K562 (cell line): ENCODE results near the gene AP1M1. TPM values are rescaled to one million over a fixed set of nuclear protein-coding genes. Genes with fewer than 3 reads are reported as not detected.
A peak's percentile ranks its signal among the peaks of the same experiment; 100 is the strongest.

ENCODE experiments used
- ATAC-seq: fragments of 200-7000 bp; cut with Tn5 transposase; 3 replicates; pipeline ENCODE4 v1.9.1; 2020; ENCODE audit warnings: moderate library complexity
- BruUV-seq: library from RNA; stranded (reverse); fragments of 400-500 nt; replicated peaks from 2 replicates; lab custom pipeline; 2021; lab: Mats Ljungman, UMichigan
- CTCF ChIA-PET: fragments of 300-600 bp; formaldehyde crosslinking; extraction: SDS; loops from one replicate; lab custom pipeline; 2021; ENCODE audit warnings: low intra/inter-chr PET ratio; lab: Yijun Ruan, JAX
- POLR2A ChIA-PET: fragments of 300-600, 350-650 bp; sonication (Branson Sonifier 250); formaldehyde crosslinking; extraction: SDS; loops from one replicate; lab custom pipeline; 2021; ENCODE audit warnings: antibody characterized with exemption, inconsistent platforms; lab: Yijun Ruan, JAX
- DNase-seq, 4 experiments: peaks; one replicate each; pipeline versions ENCODE4 v3.0.0 to v3.0.0-alpha.2; 2011 to 2018; ENCODE audit warnings: low spot score in 3 of 4, mixed read lengths in 3 of 4; ENCODE audit errors: extremely low read depth in 1 of 4
- FAIRE-seq: peaks from 2 replicates; lab custom pipeline; 2011; peaks lifted over from hg19 to GRCh38; lab: Jason Lieb, UNC
- H2AFZ ChIP-seq: 2 replicates; pipeline ENCODE4 v1.6.0; 2011; ENCODE audit warnings: low read depth, low read length, control low read depth, inconsistent platforms
- H3K27ac ChIP-seq: fragments of 200-600 bp; 3 replicates; pipeline ENCODE4 v1.8.0; 2011; ENCODE audit warnings: low read depth, mild to moderate bottlenecking, control low read depth, inconsistent platforms, low read length, moderate library complexity, mixed read lengths; ENCODE audit errors: extremely low read depth
- H3K27me3 ChIP-seq, 2 experiments: fragments of 300-600 bp in 1 of 2; 2 replicates in 1 of 2; 3 replicates in 1 of 2; pipeline versions ENCODE4 v1.6.0 to v1.8.0; 2011; ENCODE audit warnings: inconsistent platforms in 2 of 2, low read length in 2 of 2, mild to moderate bottlenecking in 1 of 2, mixed read lengths in 1 of 2, moderate library complexity in 1 of 2; ENCODE audit not compliant: control insufficient read depth in 2 of 2, insufficient read depth in 2 of 2
- H3K36me3 ChIP-seq: fragments of 300-600 bp; 3 replicates; pipeline ENCODE4 v1.8.0; 2011; ENCODE audit warnings: mild to moderate bottlenecking, low read length, inconsistent platforms; ENCODE audit not compliant: control insufficient read depth, insufficient read depth
- H3K4me1 ChIP-seq, 2 experiments: fragments of 200-600 bp in 1 of 2; replicated peaks in 1 of 2; 2 replicates in 1 of 2; 3 replicates in 1 of 2; pipeline versions ENCODE4 v1.5.1 to v1.8.0; 2011; ENCODE audit warnings: inconsistent platforms in 2 of 2, low read length in 2 of 2, mild to moderate bottlenecking in 1 of 2, mixed read lengths in 1 of 2, moderate library complexity in 1 of 2; ENCODE audit not compliant: control insufficient read depth in 2 of 2, insufficient read depth in 2 of 2
- H3K4me2 ChIP-seq: 2 replicates; pipeline ENCODE4 v1.6.1; 2011; ENCODE audit warnings: low read length, control low read depth, inconsistent platforms, mixed read lengths; ENCODE audit not compliant: insufficient read depth
- H3K4me3 ChIP-seq: fragments of 200-600 bp; sonication (generic), shearing (Covaris generic); 2 replicates; pipeline ENCODE4 v1.5.1; 2016; ENCODE audit warnings: control low read depth, inconsistent platforms
- H3K79me2 ChIP-seq: fragments of 200-600 bp; 3 replicates; pipeline ENCODE4 v1.8.0; 2011; ENCODE audit warnings: low read length, inconsistent platforms; ENCODE audit not compliant: control insufficient read depth, insufficient read depth
- H3K9ac ChIP-seq, 2 experiments: 2 replicates each; pipeline versions ENCODE4 v1.6.0 to v1.6.1; 2011; ENCODE audit warnings: low read depth in 2 of 2, low read length in 2 of 2, control low read depth in 1 of 2, inconsistent platforms in 1 of 2, mild to moderate bottlenecking in 1 of 2, mixed read lengths in 1 of 2; ENCODE audit not compliant: insufficient read depth in 1 of 2
- H3K9me1 ChIP-seq: one replicate; pipeline ENCODE4 v1.6.0; 2011; ENCODE audit warnings: inconsistent platforms, mild to moderate bottlenecking, low read length, moderate library complexity; ENCODE audit not compliant: control insufficient read depth, insufficient read depth
- H3K9me3 ChIP-seq: replicated peaks from 2 replicates; pipeline ENCODE4 v1.5.1; 2011; ENCODE audit warnings: low read depth, low read length, inconsistent platforms; ENCODE audit not compliant: control insufficient read depth, insufficient read depth
- H4K20me1 ChIP-seq: replicated peaks from 2 replicates; pipeline ENCODE4 v1.6.1; 2011; ENCODE audit warnings: low read length, inconsistent platforms, mixed read lengths; ENCODE audit not compliant: control insufficient read depth, insufficient read depth
- CEBPB ChIP-seq: fragments of 450-650 bp; IDR thresholded peaks from 2 replicates; pipeline ENCODE4 v1.6.1; 2016; ENCODE audit warnings: missing genetic modification characterization, missing compliant biosample characterization
- CEBPG ChIP-seq, 3 experiments: fragments of 200-800 bp in 1 of 3; sonication (Bioruptor generic) in 1 of 3; sonication (generic) in 1 of 3; formaldehyde crosslinking in 1 of 3; IDR thresholded peaks in 2 of 3; conservative IDR thresholded peaks in 1 of 3; 2 replicates each; pipeline versions ENCODE4 v1.6.1 to v1.8.0; 2016 to 2022; ENCODE audit warnings: missing compliant biosample characterization in 2 of 3, missing genetic modification characterization in 2 of 3, mild to moderate bottlenecking in 1 of 3, missing genetic modification reagents in 1 of 3
- HCFC1 ChIP-seq: IDR thresholded peaks from 2 replicates; pipeline ENCODE4 v1.6.1; 2012; ENCODE audit warnings: low read depth, low read length, improper control_type of control experiment
- HNRNPUL1 ChIP-seq: fragments of 200-400 bp; formaldehyde crosslinking; IDR thresholded peaks from 2 replicates; pipeline ENCODE4 v1.6.1; 2017; ENCODE audit warnings: low read length
- KDM5B ChIP-seq: fragments of 200-600 bp; sonication (generic); IDR thresholded peaks from 2 replicates; pipeline ENCODE4 v1.6.1; 2012; ENCODE audit warnings: low read depth, mild to moderate bottlenecking, moderate library complexity, low read length, control low read depth, inconsistent platforms; ENCODE audit not compliant: insufficient replicate concordance
- MAX ChIP-seq: sonication (generic); formaldehyde crosslinking; IDR thresholded peaks from 2 replicates; pipeline ENCODE4 v1.9.0; 2022; ENCODE audit warnings: mild to moderate bottlenecking, missing genetic modification reagents
- PBX2 ChIP-seq, 2 experiments: IDR thresholded peaks in 1 of 2; conservative IDR thresholded peaks in 1 of 2; 2 replicates each; pipeline ENCODE4 v1.6.1; 2016; ENCODE audit warnings: low read depth in 2 of 2, mild to moderate bottlenecking in 1 of 2, missing compliant biosample characterization in 1 of 2, missing genetic modification characterization in 1 of 2, moderate library complexity in 1 of 2
- PCBP1 ChIP-seq: fragments of 200-400 bp; formaldehyde crosslinking; IDR thresholded peaks from 2 replicates; pipeline ENCODE4 v1.6.1; 2018; ENCODE audit warnings: mild to moderate bottlenecking, low read depth, low read length; ENCODE audit not compliant: poor library complexity, severe bottlenecking
- PKNOX1 ChIP-seq: fragments of 450-650 bp; IDR thresholded peaks from 2 replicates; pipeline ENCODE4 v1.6.1; 2016
- POLR2G ChIP-seq: fragments of 200-400 bp; formaldehyde crosslinking; IDR thresholded peaks from 2 replicates; pipeline ENCODE4 v1.6.1; 2017; ENCODE audit warnings: low read depth, mild to moderate bottlenecking, antibody characterized with exemption, low read length, moderate library complexity
- SPI1 ChIP-seq: IDR thresholded peaks from 2 replicates; pipeline ENCODE4 v1.6.1; 2011; ENCODE audit warnings: low read depth, low read length, control low read depth, borderline replicate concordance
- ZFP30 ChIP-seq: fragments of 250-450 bp; sonication (Bioruptor Pico); IDR thresholded peaks from 2 replicates; pipeline ENCODE4 v1.8.0; 2022; ENCODE audit warnings: moderate library complexity, mild to moderate bottlenecking, inconsistent platforms, borderline replicate concordance
- ZNF384 ChIP-seq: IDR thresholded peaks from 2 replicates; pipeline ENCODE4 v1.6.1; 2012; ENCODE audit warnings: low read depth, low read length, improper control_type of control experiment
- ZNF75A ChIP-seq: fragments of 450-650 bp; formaldehyde crosslinking; IDR thresholded peaks from 2 replicates; pipeline ENCODE4 v1.4.0; 2020; ENCODE audit warnings: mild to moderate bottlenecking
- WGBS: fragments of 100-300 bp; shearing (Covaris generic); methylation state at CpG from one replicate; pipeline ENCODE4 v1.1.6; 2016; ENCODE audit warnings: low coverage, mixed read lengths; ENCODE audit not compliant: insufficient coverage; ENCODE audit errors: missing lambda C conversion rate; 5-methylcytosine and 5-hydroxymethylcytosine counted together
- in situ Hi-C: fragments of 300-500 bp; cut with MboI; formaldehyde crosslinking; loops from 4 replicates; pipeline ENCODE4 v1.15.0; 2018; ENCODE audit warnings: inconsistent platforms, mixed read lengths
- intact Hi-C: fragments of 100-400 bp; cut with micrococcal nuclease; formaldehyde crosslinking; loops from 2 replicates; pipeline ENCODE4 v1.14.2; 2022
- polyA plus RNA-seq, 8 experiments: library from polyadenylated mRNA; depleted of rRNA in 4 of 8; stranded (reverse) in 5 of 8; unstranded in 3 of 8; fragments of >200 nt; fragmentation: Nextera tagmentation in 2 of 8; fragmentation: Illumina TruSeq in 1 of 8; extraction: Ambion mirVana in 2 of 8; extraction: Trizol in 1 of 8; gene quantifications; 2 replicates each; pipeline versions ENCODE4 v1.2.1 to v1.2.3, GENCODE V29; 2011 to 2014; ENCODE audit warnings: inconsistent platforms in 1 of 8, missing spikeins in 1 of 8
- total RNA-seq, 7 experiments: library from RNA; depleted of rRNA in 6 of 7; stranded (reverse); fragments of >200 nt in 6 of 7; fragmentation: Illumina TruSeq in 2 of 7; extraction: Trizol in 2 of 7; gene quantifications; 2 replicates each; pipeline versions ENCODE4 v1.2.1 to v1.2.3, GENCODE V29; 2011 to 2021; ENCODE audit warnings: low replicate concordance in 1 of 7

Gene AP1M1
- total and polyA plus RNA-seq, 9 of the 15 experiments (the other 6 are each of a cell fraction or from before 2014, with no cell fraction given), result 0.87 to 56.2 (median 29.1) TPM

GRCh38 chr19:16263141-16263761 is 65.5 kb downstream of the AP1M1 start:
- Histone ChIP-seq H3K79me2 (no peaks in the 10 kb centered on the region), H3K9me1 (no peaks in the 10 kb centered on the region), H3K4me2 (peak overlapping the region; percentile 10; the same call in 1 of the 2 replicates), H4K20me1 (peaks cover 7% of the 10 kb centered on the region; the same call in 1 of the 2 replicates), H3K4me1 (peaks cover 26 to 32% of the 10 kb centered on the region in 2 experiments), H3K4me3 (no peak overlapping the region), H3K9me3 (no peaks in the 10 kb centered on the region), H3K27me3 (no peaks in the 10 kb centered on the region), H2AFZ (no peak overlapping the region), H3K36me3 (no peaks in the 10 kb centered on the region), H3K27ac (no peak overlapping the region), H3K9ac (peak overlapping the region in 1 of 2 experiments; percentile 35; a peak in 2 of 4 replicates)
- ChIA-PET POLR2A (interaction anchor here (0.5 kb wide), 1 partner anchor 200 kb away, joined by 4 read pairs; no protein-coding TSS in a partner anchor), CTCF (no interaction called here)
- in situ Hi-C loops (no loop called here), intact Hi-C loops (no loop called here)
- BruUV-seq, result no TSS peak
- WGBS, result 12% methylated on average over 14 of the region's 14 CpGs
- DNase-seq, result no peak
- no peak for ATAC-seq
- TF ChIP-seq PKNOX1 (peak; percentile 63), HNRNPUL1 (no peak), SPI1 (peak; percentile 42; the same call in 1 of the 2 replicates), KDM5B (peak; percentile 8), MAX (CRISPR knock-in tag) (no peak), ZFP30 (CRISPR knock-in tag) (no peak), ZNF75A (CRISPR knock-in tag) (no peak), PBX2 (CRISPR knock-in tag; IDR thresholded peaks at IDR 0.05; ENCODE audit: low read depth) (no peak), PBX2 (tag; conservative IDR thresholded peaks at IDR 0.05; ENCODE audit: low read depth) (0 out of 2 replicates have a peak, but pooled peaks have one; percentile 31), POLR2G (no peak), CEBPB (tag) (peak; percentile 71), ZNF384 (peak; percentile 62), HCFC1 (no peak), PCBP1 (no peak), CEBPG (CRISPR knock-in tag; IDR thresholded peaks at IDR 0.05) (no peak), CEBPG (tag; conservative IDR thresholded peaks at IDR 0.05 in 1 of 2, IDR thresholded peaks at IDR 0.05 in 1 of 2) (peak; percentile 50 to 72; a peak in 3 of 4 replicates)
- no peak for FAIRE-seq
